H9 (cell line): ENCODE results near the gene MYRF. TPM values are rescaled to one million over a fixed set of nuclear protein-coding genes. Genes with fewer than 3 reads are reported as not detected.

Experiments used
- DNase-seq: peaks from one replicate; pipeline ENCODE4 v3.0.0-alpha.2; 2017
- H2AFZ ChIP-seq: one replicate; pipeline ENCODE4 v1.6.1; 2013; ENCODE audit warnings: mild to moderate bottlenecking, low read length, control low read depth, moderate library complexity
- H2AK5ac ChIP-seq: 2 replicates; pipeline ENCODE4 v1.6.1; 2013; ENCODE audit warnings: low read length, control low read depth, mixed read lengths; ENCODE audit not compliant: insufficient read length
- H2BK120ac ChIP-seq: one replicate; pipeline ENCODE4 v1.6.1; 2013; ENCODE audit warnings: low read depth, mild to moderate bottlenecking, low read length, control low read depth, inconsistent platforms; ENCODE audit not compliant: poor library complexity, severe bottlenecking
- H2BK12ac ChIP-seq: 2 replicates; pipeline ENCODE4 v1.6.1; 2013; ENCODE audit warnings: low read length, control low read depth, mixed read lengths, low read depth; ENCODE audit not compliant: insufficient read length
- H2BK15ac ChIP-seq: 2 replicates; pipeline ENCODE4 v1.6.1; 2013; ENCODE audit warnings: low read depth, low read length, control low read depth
- H2BK20ac ChIP-seq: one replicate; pipeline ENCODE4 v1.6.1; 2013; ENCODE audit warnings: low read depth, mild to moderate bottlenecking, low read length, control low read depth, inconsistent platforms; ENCODE audit not compliant: poor library complexity, severe bottlenecking
- H2BK5ac ChIP-seq: 2 replicates; pipeline ENCODE4 v1.6.1; 2013; ENCODE audit warnings: low read length, control low read depth, mixed read lengths; ENCODE audit not compliant: insufficient read length
- H3K14ac ChIP-seq: 2 replicates; pipeline ENCODE4 v1.6.1; 2013; ENCODE audit warnings: low read length, control low read depth; ENCODE audit not compliant: insufficient read depth
- H3K18ac ChIP-seq: 2 replicates; pipeline ENCODE4 v1.6.1; 2013; ENCODE audit warnings: low read depth, mild to moderate bottlenecking, mixed read lengths, low read length, control low read depth; ENCODE audit not compliant: insufficient read length
- H3K23ac ChIP-seq: 2 replicates; pipeline ENCODE4 v1.6.1; 2013; ENCODE audit warnings: low read length, control low read depth, mixed read lengths, low read depth; ENCODE audit not compliant: insufficient read length
- H3K23me2 ChIP-seq: 2 replicates; pipeline ENCODE4 v1.6.1; 2013; ENCODE audit warnings: low read depth, mild to moderate bottlenecking, mixed read lengths, low read length, control low read depth; ENCODE audit not compliant: insufficient read length, poor library complexity, severe bottlenecking
- H3K27ac ChIP-seq: 2 replicates; pipeline ENCODE4 v1.5.1; 2013; ENCODE audit warnings: low read length, control low read depth, mixed read lengths, low read depth; ENCODE audit not compliant: insufficient read length
- H3K27me3 ChIP-seq: 2 replicates; pipeline ENCODE4 v1.6.1; 2013; ENCODE audit warnings: low read length, control low read depth, inconsistent platforms; ENCODE audit not compliant: insufficient read depth
- H3K4ac ChIP-seq: 2 replicates; pipeline ENCODE4 v1.6.1; 2013; ENCODE audit warnings: low read depth, mild to moderate bottlenecking, control low read depth, inconsistent platforms, low read length, moderate library complexity
- H3K4me1 ChIP-seq: 2 replicates; pipeline ENCODE4 v1.6.1; 2013; ENCODE audit warnings: low read length, control low read depth, inconsistent platforms; ENCODE audit not compliant: insufficient read depth
- H3K4me2 ChIP-seq: 2 replicates; pipeline ENCODE4 v1.6.1; 2013; ENCODE audit warnings: low read length, control low read depth, mixed read lengths; ENCODE audit not compliant: insufficient read length, insufficient read depth
- H3K56ac ChIP-seq: 2 replicates; pipeline ENCODE4 v1.6.1; 2013; ENCODE audit warnings: low read depth, mild to moderate bottlenecking, mixed read lengths, low read length, control low read depth; ENCODE audit not compliant: insufficient read length
- H3K79me1 ChIP-seq: 2 replicates; pipeline ENCODE4 v1.6.1; 2013; ENCODE audit warnings: low read depth, mild to moderate bottlenecking, moderate library complexity, low read length, control low read depth, inconsistent platforms; ENCODE audit not compliant: insufficient read depth, poor library complexity, severe bottlenecking
- H3K79me2 ChIP-seq: 2 replicates; pipeline ENCODE4 v1.6.1; 2013; ENCODE audit warnings: low read length, control low read depth, inconsistent platforms; ENCODE audit not compliant: insufficient read depth
- H3K9ac ChIP-seq: 2 replicates; pipeline ENCODE4 v1.6.1; 2013; ENCODE audit warnings: low read length, control low read depth, mixed read lengths; ENCODE audit not compliant: insufficient read length; ENCODE audit errors: extremely low read depth
- H3K9me3 ChIP-seq: one replicate; pipeline ENCODE4 v1.6.1; 2013; ENCODE audit warnings: low read depth, low read length, inconsistent platforms; ENCODE audit not compliant: control insufficient read depth
- H3T11ph ChIP-seq: one replicate; pipeline ENCODE4 v1.6.1; 2013; ENCODE audit warnings: mild to moderate bottlenecking, low read length, control low read depth, inconsistent platforms
- H4K20me1 ChIP-seq: one replicate; pipeline ENCODE4 v1.6.1; 2013; ENCODE audit not compliant: control insufficient read depth, insufficient read length, insufficient read depth
- H4K5ac ChIP-seq: 2 replicates; pipeline ENCODE4 v1.6.1; 2013; ENCODE audit warnings: low read depth, mild to moderate bottlenecking, mixed read lengths, low read length, control low read depth; ENCODE audit not compliant: insufficient read length
- H4K8ac ChIP-seq: replicated peaks from 2 replicates; pipeline ENCODE4 v1.6.1; 2013; ENCODE audit warnings: low read length, control low read depth, mixed read lengths, low read depth; ENCODE audit not compliant: insufficient read length
- H4K91ac ChIP-seq: 2 replicates; pipeline ENCODE4 v1.6.1; 2013; ENCODE audit warnings: low read depth, mild to moderate bottlenecking, moderate library complexity, mixed read lengths, low read length, control low read depth; ENCODE audit not compliant: insufficient read length
- H3K27ac Mint-ChIP-seq, 3 experiments: 2 replicates in 2 of 3; 3 replicates in 1 of 3; pipeline ENCODE4 v1.8.0; 2020 to 2021; ENCODE audit warnings: mixed read lengths in 3 of 3, mild to moderate bottlenecking in 1 of 3, moderate library complexity in 1 of 3
- H3K27me3 Mint-ChIP-seq: 2 replicates; pipeline ENCODE4 v1.8.0; 2021; ENCODE audit warnings: low read depth, mild to moderate bottlenecking, moderate library complexity, mixed read lengths
- H3K36me3 Mint-ChIP-seq, 3 experiments: 2 replicates in 2 of 3; 3 replicates in 1 of 3; pipeline ENCODE4 v1.8.0; 2020 to 2021; ENCODE audit warnings: low read depth in 3 of 3, mixed read lengths in 3 of 3; ENCODE audit not compliant: insufficient read depth in 1 of 3
- H3K4me1 Mint-ChIP-seq, 2 experiments: 2 replicates each; pipeline ENCODE4 v1.8.0; 2020; ENCODE audit warnings: mixed read lengths in 2 of 2
- H3K4me3 Mint-ChIP-seq, 2 experiments: 2 replicates in 1 of 2; 3 replicates in 1 of 2; pipeline ENCODE4 v1.8.0; 2020 to 2021; ENCODE audit warnings: mild to moderate bottlenecking in 2 of 2, mixed read lengths in 2 of 2, moderate library complexity in 1 of 2
- H3K9me3 Mint-ChIP-seq, 2 experiments: 2 replicates in 1 of 2; 3 replicates in 1 of 2; pipeline ENCODE4 v1.8.0; 2020; ENCODE audit warnings: mild to moderate bottlenecking in 2 of 2, mixed read lengths in 2 of 2, moderate library complexity in 1 of 2
- WGBS: extraction: QIAGEN DNeasy Blood & Tissue Kit; methylation state at CpG from one replicate; pipeline ENCODE4 v1.1.7; 2013; ENCODE audit warnings: missing lambda C conversion rate, low lambda C conversion rate, mixed read lengths; ENCODE audit not compliant: insufficient read length; ENCODE audit errors: extremely low coverage; 5-methylcytosine and 5-hydroxymethylcytosine counted together
- total RNA-seq: library from RNA; stranded (reverse); gene quantifications from 2 replicates; pipeline ENCODE4 v1.2.1, GENCODE V29; 2021
- TF ChIP-seq, protein P1 (sequence below): fragments of 200-600 bp; sonication (generic); conservative IDR thresholded peaks from 3 replicates; pipeline ENCODE4 v1.8.0; 2021; ENCODE audit warnings: antibody characterized with exemption, mild to moderate bottlenecking

MYRF gene
- total RNA-seq, 1 experiment from 2014 or later = 13.9 TPM

GRCh38 chr11:61728940-61729219 is 23.6 kb upstream of the MYRF start:
- Histone ChIP-seq H3K56ac (no peak overlapping the region), H3K79me1 (no peaks in the 10 kb centered on the region), H3K4ac (no peak overlapping the region), H2BK20ac (no peak overlapping the region), H3K9ac (no peak overlapping the region), H3K18ac (no peak overlapping the region), H3K4me2 (no peak overlapping the region), H3K27me3 (no peaks in the 10 kb centered on the region), H3K23ac (no peak overlapping the region), H3K9me3 (no peaks in the 10 kb centered on the region), H2AFZ (no peak overlapping the region), H4K5ac (no peak overlapping the region), H4K91ac (no peak overlapping the region), H4K20me1 (no peaks in the 10 kb centered on the region), H3T11ph (no peak overlapping the region), H2BK15ac (no peak overlapping the region), H2BK120ac (no peak overlapping the region), H2AK5ac (no peak overlapping the region), H2BK5ac (no peak overlapping the region), H3K79me2 (no peaks in the 10 kb centered on the region), H3K14ac (no peak overlapping the region), H3K4me1 (no peaks in the 10 kb centered on the region), H4K8ac (no peak overlapping the region), H3K27ac (no peak overlapping the region), H2BK12ac (no peak overlapping the region), H3K23me2 (no peaks in the 10 kb centered on the region)
- Mint-ChIP-seq H3K36me3 (peaks cover 8 to 22% (median 21%) of the 10 kb centered on the region in 3 experiments), H3K27ac (no peak overlapping the region), H3K27me3 (no peaks in the 10 kb centered on the region), H3K4me3 (no peak overlapping the region), H3K4me1 (peaks cover 0 to 2% of the 10 kb centered on the region in 2 experiments; a peak in 1 of 4 replicates), H3K9me3 (no peaks in the 10 kb centered on the region)
- DNase-seq = no peak
- TF ChIP-seq, protein P1, sequence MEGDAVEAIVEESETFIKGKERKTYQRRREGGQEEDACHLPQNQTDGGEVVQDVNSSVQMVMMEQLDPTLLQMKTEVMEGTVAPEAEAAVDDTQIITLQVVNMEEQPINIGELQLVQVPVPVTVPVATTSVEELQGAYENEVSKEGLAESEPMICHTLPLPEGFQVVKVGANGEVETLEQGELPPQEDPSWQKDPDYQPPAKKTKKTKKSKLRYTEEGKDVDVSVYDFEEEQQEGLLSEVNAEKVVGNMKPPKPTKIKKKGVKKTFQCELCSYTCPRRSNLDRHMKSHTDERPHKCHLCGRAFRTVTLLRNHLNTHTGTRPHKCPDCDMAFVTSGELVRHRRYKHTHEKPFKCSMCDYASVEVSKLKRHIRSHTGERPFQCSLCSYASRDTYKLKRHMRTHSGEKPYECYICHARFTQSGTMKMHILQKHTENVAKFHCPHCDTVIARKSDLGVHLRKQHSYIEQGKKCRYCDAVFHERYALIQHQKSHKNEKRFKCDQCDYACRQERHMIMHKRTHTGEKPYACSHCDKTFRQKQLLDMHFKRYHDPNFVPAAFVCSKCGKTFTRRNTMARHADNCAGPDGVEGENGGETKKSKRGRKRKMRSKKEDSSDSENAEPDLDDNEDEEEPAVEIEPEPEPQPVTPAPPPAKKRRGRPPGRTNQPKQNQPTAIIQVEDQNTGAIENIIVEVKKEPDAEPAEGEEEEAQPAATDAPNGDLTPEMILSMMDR = no peak
- no CpG with 5 or more reads among the region's 8 CpGs for WGBS
